OCI-LY7 (cell line): ENCODE results near the gene TCERG1L.

ENCODE experiments used
- CTCF ChIP-seq: fragments of 200-600 bp; sonication (generic); conservative IDR thresholded peaks from 2 replicates; pipeline ENCODE4 v1.5.1; 2014; ENCODE audit warnings: mild to moderate bottlenecking, antibody characterized with exemption, low read length, moderate library complexity, mixed read lengths
- EZH2phosphoT487 ChIP-seq: fragments of 200-600 bp; sonication (generic); IDR thresholded peaks from 2 replicates; pipeline ENCODE4 v1.6.1; 2018; ENCODE audit warnings: low read depth, borderline replicate concordance, mild to moderate bottlenecking, mixed run types, antibody characterized with exemption, low read length, moderate library complexity, mixed read lengths

- TF ChIP-seq CTCF (no peak), EZH2phosphoT487 (no peak)
These were observed 91.5 kb downstream of the TCERG1L start for GRCh38 chr10:131219955-131220489.
